AG10803 (cell line): ENCODE results near the gene GRM8.
"Not testable (repeated sequence)": the region's sequence is repeated elsewhere in the genome, so short reads cannot be mapped to it uniquely, and the experiment has no call there.

ENCODE experiments used
- DNase-seq: peaks from one replicate; pipeline ENCODE4 v3.0.0; 2010; ENCODE audit warnings: low read depth
- H3K4me3 ChIP-seq: 2 replicates; pipeline ENCODE4 v1.5.1; 2011; ENCODE audit warnings: mild to moderate bottlenecking, low read length, control low read depth
- CTCF ChIP-seq: conservative IDR thresholded peaks from 2 replicates; pipeline ENCODE4 v1.5.1; 2011; ENCODE audit warnings: mild to moderate bottlenecking, low read length, control low read depth, inconsistent platforms

The GRM8 gene

GRCh38 chr7:126840869-126841268 lies 411.9 kb downstream of the GRM8 start:
- TF ChIP-seq CTCF: no peak
- no peak for DNase-seq
- no peak overlapping the region for H3K4me3 ChIP-seq

- no peak overlapping the region for H3K4me3 ChIP-seq
- no peak for TF ChIP-seq CTCF
- no peak for DNase-seq
Measured at GRCh38 chr7:126839624-126840023, 413.1 kb downstream of the GRM8 start.

GRCh38 chr7:126838194-126838593 lies 414.5 kb downstream of the GRM8 start:
- TF ChIP-seq CTCF: no peak

GRCh38 chr7:126831241-126831640 lies 421.5 kb downstream of the GRM8 start:
- not testable (repeated sequence) for H3K4me3 ChIP-seq, DNase-seq

More at GRCh38 chr7:126838194-126838593, 414.5 kb downstream of the GRM8 start:
- H3K4me3 ChIP-seq: no peak overlapping the region
- no peak for DNase-seq

GRCh38 chr7:126820925-126821324 lies 431.8 kb downstream of the GRM8 start:
- no peak for DNase-seq
- no peak for TF ChIP-seq CTCF
- no peak overlapping the region for H3K4me3 ChIP-seq

- no peak for DNase-seq
- H3K4me3 ChIP-seq: no peak overlapping the region
- TF ChIP-seq CTCF: no peak
Measured at GRCh38 chr7:126819197-126819484, 433.6 kb downstream of the GRM8 start.

GRCh38 chr7:126818393-126819196 lies 434.1 kb downstream of the GRM8 start:
- DNase-seq: no peak
- no peak for TF ChIP-seq CTCF
- no peak overlapping the region for H3K4me3 ChIP-seq
